Caco-2 (cell line): ENCODE measurements around the gene KRT1. TPM values are rescaled to one million over a fixed set of nuclear protein-coding genes. Genes with fewer than 3 reads are reported as not detected.

Source experiments
- BruUV-seq: library from RNA; stranded (reverse); fragments of 400-500 nt; replicated peaks from 2 replicates; lab custom pipeline; 2021; lab: Mats Ljungman, UMichigan
- CTCF ChIA-PET: fragments of 300-600 bp; sonication (Branson Sonifier 250); formaldehyde crosslinking; loops from one replicate; lab custom pipeline; 2022; ENCODE audit warnings: antibody characterized with exemption; lab: Charles Lee
- POLR2A ChIA-PET: fragments of 300-600 bp; sonication (Branson Sonifier 250); formaldehyde crosslinking; loops from one replicate; lab custom pipeline; 2022; ENCODE audit warnings: antibody characterized with exemption; lab: Charles Lee
- DNase-seq, 2 experiments: peaks; one replicate each; pipeline versions ENCODE4 v3.0.0 to v3.0.0-alpha.2; 2020 to 2022
- H3K27me3 ChIP-seq: replicated peaks from 2 replicates; pipeline ENCODE4 v1.6.0; 2011; ENCODE audit warnings: low read length; ENCODE audit not compliant: control insufficient read depth, insufficient read depth
- H3K36me3 ChIP-seq: 2 replicates; pipeline ENCODE4 v1.5.1; 2011; ENCODE audit warnings: low read length; ENCODE audit not compliant: control insufficient read depth, insufficient read depth
- H3K4me1 ChIP-seq: fragments of 250-450 bp; sonication (Bioruptor Pico); 2 replicates; pipeline ENCODE4 v1.5.1; 2020; ENCODE audit warnings: mild to moderate bottlenecking
- H3K4me3 ChIP-seq: 2 replicates; pipeline ENCODE4 v1.5.1; 2011; ENCODE audit warnings: low read depth, mild to moderate bottlenecking, control low read depth, low read length
- H3K9me3 ChIP-seq: fragments of 250-450 bp; sonication (Bioruptor Pico); 2 replicates; pipeline ENCODE4 v1.5.1; 2020; ENCODE audit warnings: mild to moderate bottlenecking, moderate library complexity
- H3K27ac Mint-ChIP-seq: one replicate; pipeline ENCODE4 v1.8.0; 2022; ENCODE audit warnings: mixed read lengths; ENCODE audit not compliant: unreplicated experiment
- H3K27me3 Mint-ChIP-seq: one replicate; pipeline ENCODE4 v1.8.0; 2022; ENCODE audit warnings: mixed read lengths; ENCODE audit not compliant: insufficient read depth, unreplicated experiment
- H3K36me3 Mint-ChIP-seq: one replicate; pipeline ENCODE4 v1.8.0; 2022; ENCODE audit warnings: mild to moderate bottlenecking, mixed read lengths; ENCODE audit not compliant: insufficient read depth, unreplicated experiment
- H3K4me1 Mint-ChIP-seq: one replicate; pipeline ENCODE4 v1.8.0; 2022; ENCODE audit warnings: low read depth, mixed read lengths; ENCODE audit not compliant: unreplicated experiment
- H3K4me3 Mint-ChIP-seq: one replicate; pipeline ENCODE4 v1.8.0; 2022; ENCODE audit warnings: mild to moderate bottlenecking, moderate library complexity, mixed read lengths; ENCODE audit not compliant: unreplicated experiment
- H3K9me3 Mint-ChIP-seq: one replicate; pipeline ENCODE4 v1.8.0; 2022; ENCODE audit warnings: mixed read lengths; ENCODE audit not compliant: unreplicated experiment
- CTCF ChIP-seq, 2 experiments: fragments of 200-600 bp in 1 of 2; IDR thresholded peaks; 1 replicate in 1 of 2; 2 replicates in 1 of 2; pipeline versions ENCODE4 v1.5.1 to v1.8.0; 2011 to 2022; ENCODE audit warnings: antibody characterized with exemption in 1 of 2, control low read depth in 1 of 2, inconsistent platforms in 1 of 2, low read depth in 1 of 2, low read length in 1 of 2, mild to moderate bottlenecking in 1 of 2, moderate library complexity in 1 of 2; ENCODE audit not compliant: insufficient read depth in 1 of 2, severe bottlenecking in 1 of 2, unreplicated experiment in 1 of 2
- intact Hi-C: fragments of 100-400 bp; cut with micrococcal nuclease; formaldehyde crosslinking; loops from one replicate; pipeline ENCODE4 v1.10.0; 2022; ENCODE audit not compliant: unreplicated experiment
- total RNA-seq: library from RNA; stranded (reverse); gene quantifications from 2 replicates; pipeline ENCODE4 v1.2.3, GENCODE V29; 2022

KRT1 gene
- total RNA-seq, 1 experiment from 2014 or later = 0.20 TPM

- Histone ChIP-seq H3K36me3 (no peaks in the 10 kb centered on the region), H3K9me3 (no peaks in the 10 kb centered on the region), H3K4me3 (no peak overlapping the region), H3K27me3 (no peaks in the 10 kb centered on the region; the same call in none of the 2 replicates), H3K4me1 (no peaks in the 10 kb centered on the region)
- Mint-ChIP-seq H3K27me3 (peaks cover 22% of the 10 kb centered on the region), H3K27ac (no peak overlapping the region), H3K36me3 (no peaks in the 10 kb centered on the region), H3K4me1 (no peaks in the 10 kb centered on the region), H3K9me3 (no peaks in the 10 kb centered on the region), H3K4me3 (no peak overlapping the region)
- intact Hi-C loops = no loop called here
- ChIA-PET CTCF (no interaction called here), POLR2A (no interaction called here)
- BruUV-seq = no TSS peak
- no peak for DNase-seq
- TF ChIP-seq CTCF (IDR thresholded peaks at IDR 0.05; ENCODE audit: insufficient read depth in 1 of 2, low read depth in 1 of 2, low read length in 1 of 2, severe bottlenecking in 1 of 2, unreplicated experiment in 1 of 2) = no peak
These were observed 23.6 kb downstream of the KRT1 start for GRCh38 chr12:52656616-52657015.

GRCh38 chr12:52655720-52656124 lies 24.5 kb downstream of the KRT1 start:
- CTCF ChIA-PET = interaction anchor here (0.6 kb wide), 1 partner anchor 93 kb away, joined by 3 read pairs; no protein-coding TSS in a partner anchor
- POLR2A ChIA-PET = no interaction called here
- Mint-ChIP-seq H3K4me3 (no peak overlapping the region), H3K27ac (no peak overlapping the region), H3K9me3 (no peaks in the 10 kb centered on the region), H3K27me3 (peaks cover 23% of the 10 kb centered on the region), H3K36me3 (no peaks in the 10 kb centered on the region), H3K4me1 (no peaks in the 10 kb centered on the region)
- H3K36me3 ChIP-seq = no peaks in the 10 kb centered on the region
- H3K9me3 ChIP-seq = no peaks in the 10 kb centered on the region
- H3K4me3 ChIP-seq = no peak overlapping the region
- BruUV-seq = no TSS peak
- no peaks in the 10 kb centered on the region; the same call in none of the 2 replicates for H3K27me3 ChIP-seq
- intact Hi-C loops = no loop called here
- no peak for DNase-seq
- no peak for TF ChIP-seq CTCF (IDR thresholded peaks at IDR 0.05; ENCODE audit: insufficient read depth in 1 of 2, low read depth in 1 of 2, low read length in 1 of 2, severe bottlenecking in 1 of 2, unreplicated experiment in 1 of 2)
- no peaks in the 10 kb centered on the region for H3K4me1 ChIP-seq

GRCh38 chr12:52655251-52655650 lies 25.0 kb downstream of the KRT1 start:
- Mint-ChIP-seq H3K9me3 (no peaks in the 10 kb centered on the region), H3K27me3 (peaks cover 23% of the 10 kb centered on the region), H3K4me1 (no peaks in the 10 kb centered on the region), H3K27ac (no peak overlapping the region), H3K36me3 (no peaks in the 10 kb centered on the region), H3K4me3 (no peak overlapping the region)
- DNase-seq = no peak
- no peaks in the 10 kb centered on the region; the same call in none of the 2 replicates for H3K27me3 ChIP-seq
- ChIA-PET POLR2A (no interaction called here), CTCF (no interaction called here)
- intact Hi-C loops = no loop called here
- no peaks in the 10 kb centered on the region for H3K36me3 ChIP-seq
- H3K4me1 ChIP-seq = no peaks in the 10 kb centered on the region
- TF ChIP-seq CTCF (IDR thresholded peaks at IDR 0.05; ENCODE audit: insufficient read depth in 1 of 2, low read depth in 1 of 2, low read length in 1 of 2, severe bottlenecking in 1 of 2, unreplicated experiment in 1 of 2) = no peak
- H3K4me3 ChIP-seq = no peak overlapping the region
- no TSS peak for BruUV-seq
- no peaks in the 10 kb centered on the region for H3K9me3 ChIP-seq
